ENCODE measurements around the gene PTPRK.

Gene PTPRK

GRCh38 chr6:127941228-127941627 is 579.2 kb downstream of the PTPRK start:
- DNase-seq (ENCODE audit: low read depth, low spot score), result no peak
- no peak overlapping the region for H3K4me3 ChIP-seq (ENCODE audit: low read depth, low read length)
- TF ChIP-seq, protein P1, sequence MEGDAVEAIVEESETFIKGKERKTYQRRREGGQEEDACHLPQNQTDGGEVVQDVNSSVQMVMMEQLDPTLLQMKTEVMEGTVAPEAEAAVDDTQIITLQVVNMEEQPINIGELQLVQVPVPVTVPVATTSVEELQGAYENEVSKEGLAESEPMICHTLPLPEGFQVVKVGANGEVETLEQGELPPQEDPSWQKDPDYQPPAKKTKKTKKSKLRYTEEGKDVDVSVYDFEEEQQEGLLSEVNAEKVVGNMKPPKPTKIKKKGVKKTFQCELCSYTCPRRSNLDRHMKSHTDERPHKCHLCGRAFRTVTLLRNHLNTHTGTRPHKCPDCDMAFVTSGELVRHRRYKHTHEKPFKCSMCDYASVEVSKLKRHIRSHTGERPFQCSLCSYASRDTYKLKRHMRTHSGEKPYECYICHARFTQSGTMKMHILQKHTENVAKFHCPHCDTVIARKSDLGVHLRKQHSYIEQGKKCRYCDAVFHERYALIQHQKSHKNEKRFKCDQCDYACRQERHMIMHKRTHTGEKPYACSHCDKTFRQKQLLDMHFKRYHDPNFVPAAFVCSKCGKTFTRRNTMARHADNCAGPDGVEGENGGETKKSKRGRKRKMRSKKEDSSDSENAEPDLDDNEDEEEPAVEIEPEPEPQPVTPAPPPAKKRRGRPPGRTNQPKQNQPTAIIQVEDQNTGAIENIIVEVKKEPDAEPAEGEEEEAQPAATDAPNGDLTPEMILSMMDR (IDR thresholded peaks at IDR 0.05; ENCODE audit: low read depth, low read length), result no peak
- in situ Hi-C loops (cut with HindIII; ENCODE audit: low sequenced_read_pairs), result no loop called here

- in situ Hi-C loops (cut with HindIII; ENCODE audit: low sequenced_read_pairs), result no loop called here
- H3K4me3 ChIP-seq (ENCODE audit: low read depth, low read length), result no peak overlapping the region
- TF ChIP-seq, protein P1 (IDR thresholded peaks at IDR 0.05; ENCODE audit: low read depth, low read length), result no peak
- DNase-seq (ENCODE audit: low read depth, low spot score), result peak; percentile 44
Measured at GRCh38 chr6:127939442-127940066, 580.8 kb downstream of the PTPRK start.

GRCh38 chr6:127938701-127939100 is 581.7 kb downstream of the PTPRK start:
- no peak overlapping the region for H3K4me3 ChIP-seq (ENCODE audit: low read depth, low read length)
- DNase-seq (ENCODE audit: low read depth, low spot score), result peak; percentile 66
- TF ChIP-seq, protein P1 (IDR thresholded peaks at IDR 0.05; ENCODE audit: low read depth, low read length), result no peak
- in situ Hi-C loops (cut with HindIII; ENCODE audit: low sequenced_read_pairs), result no loop called here

- in situ Hi-C loops (cut with HindIII; ENCODE audit: low sequenced_read_pairs), result no loop called here
- TF ChIP-seq, protein P1 (IDR thresholded peaks at IDR 0.05; ENCODE audit: low read depth, low read length), result no peak
- DNase-seq (ENCODE audit: low read depth, low spot score), result no peak
- H3K4me3 ChIP-seq (ENCODE audit: low read depth, low read length), result no peak overlapping the region
Measured at GRCh38 chr6:127937747-127938146, 582.7 kb downstream of the PTPRK start.

GRCh38 chr6:127937102-127937501 is 583.3 kb downstream of the PTPRK start:
- TF ChIP-seq, protein P1 (IDR thresholded peaks at IDR 0.05; ENCODE audit: low read depth, low read length), result no peak
- DNase-seq (ENCODE audit: low read depth, low spot score), result peak; percentile 23
- no peak overlapping the region for H3K4me3 ChIP-seq (ENCODE audit: low read depth, low read length)
- in situ Hi-C loops (cut with HindIII; ENCODE audit: low sequenced_read_pairs), result no loop called here

DNA sequence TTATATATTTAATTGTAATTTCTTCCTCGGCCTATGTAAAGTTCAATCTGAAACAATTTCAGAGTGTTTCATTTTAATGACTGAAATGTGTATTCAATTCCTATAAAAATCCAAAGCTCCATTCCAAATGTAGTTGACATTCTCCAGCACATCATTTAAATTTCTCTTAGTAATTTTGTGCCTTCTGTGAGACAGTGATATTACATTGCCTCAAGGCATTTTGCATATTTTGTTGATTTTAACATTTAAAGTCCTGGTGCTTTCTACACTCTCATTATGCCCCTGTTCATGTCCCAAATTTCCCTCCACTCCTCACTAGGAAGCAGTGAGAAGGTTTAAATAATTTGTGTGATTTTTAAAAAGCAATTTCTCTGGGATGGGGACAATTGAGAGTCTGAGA is 585.4 kb downstream of the PTPRK start:
- H3K4me3 ChIP-seq (ENCODE audit: low read depth, low read length), result no peak overlapping the region
- no peak for DNase-seq (ENCODE audit: low read depth, low spot score)
- TF ChIP-seq, protein P1 (IDR thresholded peaks at IDR 0.05; ENCODE audit: low read depth, low read length), result no peak
- in situ Hi-C loops (cut with HindIII; ENCODE audit: low sequenced_read_pairs), result no loop called here
